Body of pancreas (tissue), 4 donors: ENCODE data around the gene PSMG1. TPM values are rescaled to one million over a fixed set of nuclear protein-coding genes. Genes with fewer than 3 reads are reported as not detected.
"Not testable (repeated sequence)": the region's sequence is repeated elsewhere in the genome, so short reads cannot be mapped to it uniquely, and the experiment has no call there.

Experiments
- ATAC-seq: fragments of 150-250 bp; one replicate; pipeline ENCODE4 v1.9.1; 2016
- DNase-seq, 4 donors: peaks; one replicate each; pipeline ENCODE4 v3.0.0-alpha.2; 2019
- H3K27ac ChIP-seq, 4 donors: fragments of 200-600 bp; sonication (generic); 1 replicate in 3 of 4; 2 replicates in 1 of 4; pipeline versions ENCODE4 v1.5.1 to v1.6.1; 2016 to 2019; ENCODE audit warnings: mild to moderate bottlenecking in 1 of 4, mixed read lengths in 1 of 4, moderate library complexity in 1 of 4
- H3K27me3 ChIP-seq, 2 donors: fragments of 200-600 bp; sonication (generic); one replicate each; pipeline ENCODE4 v1.6.0; 2016; ENCODE audit warnings: mild to moderate bottlenecking in 1 of 2
- H3K36me3 ChIP-seq, 2 donors: fragments of 200-600 bp; sonication (generic); replicated peaks in 1 of 2; 2 replicates each; pipeline ENCODE4 v1.5.1; 2016; ENCODE audit warnings: low read depth in 2 of 2; ENCODE audit not compliant: insufficient read depth in 1 of 2
- H3K4me1 ChIP-seq: fragments of 200-600 bp; sonication (generic); one replicate; pipeline ENCODE4 v1.6.0; 2016
- H3K4me3 ChIP-seq, 2 donors: fragments of 200-600 bp; sonication (generic); 1 replicate in 1 of 2; 2 replicates in 1 of 2; pipeline ENCODE4 v1.5.1; 2016 to 2019
- H3K9me3 ChIP-seq, 3 donors: fragments of 200-600 bp; sonication (generic); 1 replicate in 2 of 3; 2 replicates in 1 of 3; pipeline ENCODE4 v1.5.1; 2016
- POLR2A ChIP-seq, 3 donors: fragments of 450-650 bp; IDR thresholded peaks; one replicate each; pipeline ENCODE4 v1.6.1; 2016; ENCODE audit warnings: antibody characterized with exemption in 3 of 3, mild to moderate bottlenecking in 2 of 3
- WGBS, 2 donors: methylation state at CpG; one replicate each; pipeline ENCODE4 v1.1.5; 2017; 5-methylcytosine and 5-hydroxymethylcytosine counted together
- intact Hi-C: fragments of 100-400 bp; cut with DNase I; formaldehyde crosslinking; loops from one replicate; pipeline ENCODE4 v1.15.1; 2023
- total RNA-seq, 2 donors: library from RNA; depleted of rRNA; stranded (reverse); fragments of >200 nt; gene quantifications; one replicate each; pipeline ENCODE4 v1.1.0, GENCODE V29; 2016
- TF ChIP-seq, protein P1 (sequence below), 7 experiments: fragments of 450-650 bp in 4 of 7; fragments of 200-600 bp in 3 of 7; sonication (generic) in 3 of 7; IDR thresholded peaks; one replicate each; pipeline ENCODE4 v1.5.1; 2016 to 2019; ENCODE audit warnings: antibody characterized with exemption in 7 of 7

The PSMG1 gene
- total RNA-seq, 2 donors from 2014 or later = 16.6 to 19.4 TPM

DNA sequence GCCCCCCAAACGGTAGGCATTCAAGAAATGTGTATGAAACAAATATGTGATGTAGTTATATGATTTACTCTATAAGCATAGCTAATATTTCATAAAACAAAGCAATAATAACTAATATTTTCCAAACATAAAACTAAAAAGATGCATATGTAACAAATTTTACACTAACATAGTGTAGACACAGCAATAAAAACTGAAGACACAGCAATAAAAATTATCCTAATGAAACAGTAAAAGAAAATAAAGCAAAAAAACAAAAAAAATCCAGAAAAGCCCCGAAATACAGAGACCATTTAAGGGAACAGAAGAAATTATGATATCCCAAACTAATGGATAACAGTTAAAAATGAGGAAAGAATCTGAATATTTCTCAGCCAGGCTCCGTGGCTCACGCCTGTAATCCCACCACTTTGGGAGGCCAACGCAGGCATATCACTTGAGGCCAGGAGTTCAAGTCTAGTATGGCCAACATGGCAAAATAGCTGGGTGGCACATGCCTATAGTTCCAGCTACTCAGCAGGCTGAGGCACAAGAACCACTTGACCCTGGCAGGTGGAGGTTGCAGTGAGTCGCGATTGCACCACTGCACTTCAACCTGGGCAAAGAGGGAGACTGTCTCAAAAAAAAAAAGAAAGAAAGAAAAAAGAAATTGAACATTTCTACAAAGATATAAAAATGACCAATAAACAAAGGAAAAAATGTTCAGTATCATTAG, 38.2 kb upstream of the PSMG1 start:
- ATAC-seq (no peak), DNase-seq (no peak)
- TF ChIP-seq, protein P1, sequence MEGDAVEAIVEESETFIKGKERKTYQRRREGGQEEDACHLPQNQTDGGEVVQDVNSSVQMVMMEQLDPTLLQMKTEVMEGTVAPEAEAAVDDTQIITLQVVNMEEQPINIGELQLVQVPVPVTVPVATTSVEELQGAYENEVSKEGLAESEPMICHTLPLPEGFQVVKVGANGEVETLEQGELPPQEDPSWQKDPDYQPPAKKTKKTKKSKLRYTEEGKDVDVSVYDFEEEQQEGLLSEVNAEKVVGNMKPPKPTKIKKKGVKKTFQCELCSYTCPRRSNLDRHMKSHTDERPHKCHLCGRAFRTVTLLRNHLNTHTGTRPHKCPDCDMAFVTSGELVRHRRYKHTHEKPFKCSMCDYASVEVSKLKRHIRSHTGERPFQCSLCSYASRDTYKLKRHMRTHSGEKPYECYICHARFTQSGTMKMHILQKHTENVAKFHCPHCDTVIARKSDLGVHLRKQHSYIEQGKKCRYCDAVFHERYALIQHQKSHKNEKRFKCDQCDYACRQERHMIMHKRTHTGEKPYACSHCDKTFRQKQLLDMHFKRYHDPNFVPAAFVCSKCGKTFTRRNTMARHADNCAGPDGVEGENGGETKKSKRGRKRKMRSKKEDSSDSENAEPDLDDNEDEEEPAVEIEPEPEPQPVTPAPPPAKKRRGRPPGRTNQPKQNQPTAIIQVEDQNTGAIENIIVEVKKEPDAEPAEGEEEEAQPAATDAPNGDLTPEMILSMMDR (IDR thresholded peaks at IDR 0.05) = no peak
- TF ChIP-seq POLR2A (IDR thresholded peaks at IDR 0.05) = no peak
- no peaks in the 10 kb centered on the region for H3K27me3 ChIP-seq
- H3K9me3 ChIP-seq = no peaks in the 10 kb centered on the region
- no peaks in the 10 kb centered on the region for H3K4me1 ChIP-seq
- peaks cover 0 to 7% of the 10 kb centered on the region in 2 donors for H3K36me3 ChIP-seq
- H3K27ac ChIP-seq = no peak overlapping the region
- intact Hi-C loops = no loop called here
- H3K4me3 ChIP-seq = no peak overlapping the region
- WGBS, 2 donors = 93 to 99% methylated on average over 7 of the region's 7 CpGs

DNA sequence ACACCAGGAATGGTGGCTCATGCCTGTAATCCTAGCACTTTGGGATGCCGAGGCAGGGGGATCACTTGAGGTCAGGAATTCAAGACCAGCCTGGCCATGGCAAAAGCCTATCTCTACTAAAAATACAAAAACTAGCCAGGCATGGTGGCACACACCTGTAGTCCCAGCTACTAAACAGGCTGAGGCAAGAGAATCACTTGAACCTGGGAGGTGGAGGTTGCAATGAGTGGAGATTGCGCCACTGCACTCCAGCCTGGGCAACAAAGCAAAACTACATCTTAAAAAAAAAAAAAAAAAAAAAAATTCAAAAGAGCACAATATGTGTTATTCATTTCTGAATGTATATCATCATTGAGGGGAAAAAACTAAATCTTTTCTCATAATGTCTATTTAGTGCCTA, 37.6 kb upstream of the PSMG1 start:
- WGBS, 2 donors = 85 to 100% methylated on average over 2 of the region's 2 CpGs
- ATAC-seq, H3K27me3 ChIP-seq, intact Hi-C loops, H3K36me3 ChIP-seq, H3K4me1 ChIP-seq, H3K9me3 ChIP-seq, H3K4me3 ChIP-seq, H3K27ac ChIP-seq, DNase-seq: not testable (repeated sequence)

DNA sequence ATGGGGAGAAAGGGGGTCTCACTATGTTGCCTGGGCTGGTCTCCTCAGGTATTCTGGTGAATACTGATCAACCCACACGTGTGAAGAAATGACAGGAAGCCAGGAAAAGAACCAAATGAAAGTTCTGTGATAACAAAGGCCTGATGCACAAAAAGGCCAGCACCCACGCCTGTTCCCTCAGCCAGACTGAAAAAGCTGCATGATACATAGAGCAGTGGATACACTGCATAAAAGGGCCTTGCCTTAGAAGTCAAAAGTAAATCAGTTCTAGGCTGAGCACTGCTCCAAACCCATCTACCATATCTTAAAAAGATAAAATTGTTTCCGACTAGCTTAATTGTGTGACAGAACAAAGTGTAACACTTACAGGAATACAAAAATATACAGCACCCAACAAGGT, 36.9 kb upstream of the PSMG1 start:
- DNase-seq (no peak), ATAC-seq (no peak)
- Histone ChIP-seq H3K27me3 (no peaks in the 10 kb centered on the region), H3K36me3 (peaks cover 7 to 9% of the 10 kb centered on the region in 2 donors), H3K9me3 (no peaks in the 10 kb centered on the region), H3K4me3 (no peak overlapping the region), H3K4me1 (no peaks in the 10 kb centered on the region), H3K27ac (no peak overlapping the region)
- WGBS, 2 donors = 73 to 88% methylated on average over 3 of the region's 3 CpGs
- intact Hi-C loops = no loop called here
- no peak for TF ChIP-seq POLR2A (IDR thresholded peaks at IDR 0.05)
- TF ChIP-seq, protein P1 (IDR thresholded peaks at IDR 0.05) = no peak

DNA sequence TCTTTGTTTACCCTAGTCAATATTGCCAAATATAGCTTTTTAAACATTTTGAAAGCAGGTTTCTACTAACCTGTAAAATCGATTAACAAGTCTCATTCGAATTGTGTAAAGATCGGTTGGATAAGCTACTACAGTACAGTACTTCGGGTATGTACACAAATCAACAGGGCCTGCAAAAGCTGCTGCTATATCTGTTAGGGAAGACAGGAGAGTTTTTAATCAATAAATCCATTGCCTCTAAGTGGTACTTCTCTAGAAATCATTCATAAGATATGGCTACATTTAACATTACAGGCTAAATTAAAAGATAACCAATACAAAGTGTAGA, 34.8 kb upstream of the PSMG1 start:
- TF ChIP-seq, protein P1 (IDR thresholded peaks at IDR 0.05) = no peak
- TF ChIP-seq POLR2A (IDR thresholded peaks at IDR 0.05) = no peak
- intact Hi-C loops = no loop called here
- Histone ChIP-seq H3K27ac (peak overlapping the region in 1 of 4 donors; percentile 9), H3K27me3 (no peaks in the 10 kb centered on the region), H3K36me3 (peaks cover 2 to 11% of the 10 kb centered on the region in 2 donors), H3K4me1 (no peaks in the 10 kb centered on the region), H3K4me3 (no peak overlapping the region), H3K9me3 (no peaks in the 10 kb centered on the region)
- ATAC-seq (no peak), DNase-seq (no peak)
- WGBS, 2 donors = 29 to 37% methylated on average over 4 of the region's 4 CpGs

DNA sequence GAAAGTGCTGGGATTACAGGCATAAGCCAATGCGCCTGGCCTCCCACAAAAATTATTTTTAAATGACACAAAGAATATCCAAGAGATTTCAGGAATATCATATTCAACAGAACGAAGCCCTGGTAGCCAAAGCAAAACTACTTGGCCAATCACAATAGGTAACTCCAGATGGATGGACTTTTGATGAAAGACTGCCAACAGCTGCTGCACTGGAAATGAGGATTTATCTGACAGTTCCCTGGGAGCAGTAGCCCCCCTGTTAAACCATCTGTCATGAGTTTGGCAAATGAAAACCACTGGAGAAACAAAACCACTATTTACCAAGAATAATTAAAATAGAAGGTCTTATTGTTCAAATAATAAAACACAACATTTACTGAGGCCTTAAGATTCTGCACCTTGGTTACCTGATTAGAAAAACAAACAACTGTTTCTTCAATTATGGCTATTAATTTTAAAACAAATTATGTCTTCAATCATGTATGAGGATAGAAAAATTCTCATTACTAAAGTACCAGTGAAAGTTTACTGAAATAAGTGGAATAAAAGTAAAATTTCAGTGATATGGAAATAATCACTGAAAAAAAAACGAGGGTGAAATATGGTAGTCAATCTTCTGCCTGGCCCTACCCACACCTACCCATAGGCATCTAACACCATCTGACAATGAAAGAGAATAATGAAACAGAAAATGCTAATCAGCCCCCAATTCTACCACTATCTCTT, 34.3 kb upstream of the PSMG1 start:
- 62 to 63% methylated on average over 3 of the region's 3 CpGs for WGBS, 2 donors
- H3K9me3 ChIP-seq = no peaks in the 10 kb centered on the region
- no peak overlapping the region for H3K4me3 ChIP-seq
- intact Hi-C loops = no loop called here
- peak overlapping the region in 1 of 4 donors; percentile 9 for H3K27ac ChIP-seq
- ATAC-seq = no peak
- no peaks in the 10 kb centered on the region for H3K27me3 ChIP-seq
- DNase-seq = no peak
- H3K36me3 ChIP-seq = peaks cover 2 to 11% of the 10 kb centered on the region in 2 donors
- TF ChIP-seq POLR2A (IDR thresholded peaks at IDR 0.05) = no peak
- TF ChIP-seq, protein P1 (IDR thresholded peaks at IDR 0.05) = no peak
- no peaks in the 10 kb centered on the region for H3K4me1 ChIP-seq
